ENCODE data around the gene SEC22A. TPM values are rescaled to one million over a fixed set of nuclear protein-coding genes. Genes with fewer than 3 reads are reported as not detected.

The SEC22A gene
- total and polyA plus RNA-seq, 2 of the 13 experiments (the other 11 are each of a cell fraction or from before 2014, with no cell fraction given), result 14.1 to 17.3 TPM

GRCh38 chr3:123286308-123287023 lies 84.7 kb downstream of the SEC22A start (continued):
- TF ChIP-seq RNF219 (CRISPR knock-in tag; IDR thresholded peaks at IDR 0.05), result no peak
- TF ChIP-seq TBP (CRISPR knock-in tag; IDR thresholded peaks at IDR 0.05), result no peak
- TF ChIP-seq MEIS1 (CRISPR knock-in tag; IDR thresholded peaks at IDR 0.05; ENCODE audit: borderline replicate concordance), result peak; percentile 63; the same call in 1 of the 2 replicates
- TF ChIP-seq XRCC5 (optimal IDR thresholded peaks at IDR 0.05; ENCODE audit: low read length), result peak; percentile 98
- TF ChIP-seq ISL2 (CRISPR knock-in tag; IDR thresholded peaks at IDR 0.05), result peak; percentile 67; the same call in 1 of the 2 replicates
- TF ChIP-seq ZNF879 (CRISPR knock-in tag; IDR thresholded peaks at IDR 0.05), result no peak
- TF ChIP-seq PITX1 (CRISPR knock-in tag; IDR thresholded peaks at IDR 0.05), result 0 out of 2 replicates have a peak, but pooled peaks have one; percentile 43
- peak; percentile 84 for TF ChIP-seq ELF3 (CRISPR knock-in tag; IDR thresholded peaks at IDR 0.05)
- TF ChIP-seq SNAPC5 (CRISPR knock-in tag; IDR thresholded peaks at IDR 0.05; ENCODE audit: borderline replicate concordance), result 0 out of 2 replicates have a peak, but pooled peaks have one; percentile 58
- TF ChIP-seq PPARG (CRISPR knock-in tag; conservative IDR thresholded peaks at IDR 0.05), result peak; percentile 78
- TF ChIP-seq ZBTB21 (CRISPR knock-in tag; IDR thresholded peaks at IDR 0.05), result peak; percentile 62; the same call in 1 of the 2 replicates
- TF ChIP-seq DPF2 (CRISPR knock-in tag; IDR thresholded peaks at IDR 0.05; ENCODE audit: borderline replicate concordance, low read depth), result no peak
- TF ChIP-seq ZFP62 (CRISPR knock-in tag; IDR thresholded peaks at IDR 0.05), result no peak
- peak; percentile 88 for TF ChIP-seq ZSCAN20 (CRISPR knock-in tag; IDR thresholded peaks at IDR 0.05; ENCODE audit: borderline replicate concordance)
- peak; percentile 51; the same call in 1 of the 2 replicates for TF ChIP-seq SALL2 (CRISPR knock-in tag; IDR thresholded peaks at IDR 0.05)
- no peak for TF ChIP-seq ZNF253 (CRISPR knock-in tag; IDR thresholded peaks at IDR 0.05; ENCODE audit: borderline replicate concordance)
- no peak for TF ChIP-seq SP1 (IDR thresholded peaks at IDR 0.05)
- TF ChIP-seq SP1 (CRISPR knock-in tag; IDR thresholded peaks at IDR 0.05), result 0 out of 2 replicates have a peak, but pooled peaks have one; percentile 45
- 0 out of 2 replicates have a peak, but pooled peaks have one; percentile 34 for TF ChIP-seq ZNF101 (CRISPR knock-in tag; IDR thresholded peaks at IDR 0.05; ENCODE audit: borderline replicate concordance, low read depth)
- TF ChIP-seq HMGXB4 (CRISPR knock-in tag; IDR thresholded peaks at IDR 0.05; ENCODE audit: borderline replicate concordance in 1 of 2, low read depth in 1 of 2), result 0 out of 4 replicates have a peak, but pooled peaks have one; percentile 25 to 43
- TF ChIP-seq ZBTB7B (CRISPR knock-in tag; IDR thresholded peaks at IDR 0.05), result peak; percentile 71
- TF ChIP-seq CEBPG (CRISPR knock-in tag; IDR thresholded peaks at IDR 0.05), result no peak
- peak; percentile 28; the same call in 1 of the 2 replicates for TF ChIP-seq MTERF4 (CRISPR knock-in tag; IDR thresholded peaks at IDR 0.05)
- peak; percentile 41; the same call in 1 of the 2 replicates for TF ChIP-seq MED1 (CRISPR knock-in tag; IDR thresholded peaks at IDR 0.05)
- TF ChIP-seq RARG (CRISPR knock-in tag; IDR thresholded peaks at IDR 0.05; ENCODE audit: low read depth), result no peak
- 0 out of 2 replicates have a peak, but pooled peaks have one; percentile 47 for TF ChIP-seq ZNF263 (CRISPR knock-in tag; IDR thresholded peaks at IDR 0.05)
- no peak for TF ChIP-seq ZBTB42 (CRISPR knock-in tag; IDR thresholded peaks at IDR 0.05)
